GM12891 (cell line): ENCODE results near the gene CCDC13.

Source experiments
- DNase-seq: peaks from one replicate; pipeline ENCODE4 v3.0.0; 2011; ENCODE audit warnings: low spot score; ENCODE audit not compliant: insufficient read length
- FAIRE-seq: peaks from 2 replicates; lab custom pipeline; 2011; peaks lifted over from hg19 to GRCh38; lab: Jason Lieb, UNC
- PAX5 ChIP-seq: IDR thresholded peaks from 2 replicates; pipeline ENCODE4 v1.6.1; 2011; ENCODE audit warnings: low read length, moderate library complexity, mild to moderate bottlenecking; ENCODE audit not compliant: insufficient read depth, severe bottlenecking
- POLR2A ChIP-seq: IDR thresholded peaks from 2 replicates; pipeline ENCODE4 v1.6.1; 2011; ENCODE audit warnings: low read depth, low read length, control low read depth
- POLR2AphosphoS5 ChIP-seq: IDR thresholded peaks from 2 replicates; pipeline ENCODE4 v1.6.1; 2011; ENCODE audit warnings: low read depth, low read length, control low read depth
- POU2F2 ChIP-seq: IDR thresholded peaks from 2 replicates; pipeline ENCODE4 v1.6.1; 2011; ENCODE audit warnings: low read depth, mild to moderate bottlenecking, control low read depth, low read length, moderate library complexity
- SPI1 ChIP-seq: IDR thresholded peaks from 2 replicates; pipeline ENCODE4 v1.6.1; 2011; ENCODE audit warnings: low read depth, low read length, control low read depth
- TAF1 ChIP-seq: IDR thresholded peaks from 2 replicates; pipeline ENCODE4 v1.6.1; 2011; ENCODE audit warnings: low read depth, low read length, control low read depth

The CCDC13 gene

GRCh38 chr3:42736081-42736480 is 37.0 kb downstream of the CCDC13 start:
- no peak for DNase-seq
- no peak for TF ChIP-seq PAX5
- no peak for TF ChIP-seq POLR2A
- no peak for TF ChIP-seq TAF1
- TF ChIP-seq POU2F2 = no peak
- TF ChIP-seq SPI1 = no peak
- TF ChIP-seq POLR2AphosphoS5 = no peak
- FAIRE-seq = no peak

- TF ChIP-seq PAX5 (no peak), SPI1 (no peak), POLR2AphosphoS5 (no peak), TAF1 (no peak)
- no peak for DNase-seq
- FAIRE-seq = no peak
These were observed 37.4 kb downstream of the CCDC13 start for GRCh38 chr3:42735615-42736014.

GRCh38 chr3:42735019-42735418 is 38.0 kb downstream of the CCDC13 start:
- FAIRE-seq = no peak
- no peak for TF ChIP-seq POLR2A
- no peak for TF ChIP-seq TAF1
- no peak for TF ChIP-seq SPI1
- no peak for TF ChIP-seq POU2F2
- no peak for TF ChIP-seq POLR2AphosphoS5
- TF ChIP-seq PAX5 = no peak

GRCh38 chr3:42734263-42734860 is 38.7 kb downstream of the CCDC13 start:
- FAIRE-seq (no peak), DNase-seq (no peak)
- TF ChIP-seq TAF1 = no peak
- TF ChIP-seq POLR2AphosphoS5 = no peak
- TF ChIP-seq POLR2A = no peak
- no peak for TF ChIP-seq POU2F2
- no peak for TF ChIP-seq PAX5
- no peak for TF ChIP-seq SPI1

More at GRCh38 chr3:42735019-42735418, 38.0 kb downstream of the CCDC13 start:
- DNase-seq = no peak

- FAIRE-seq = no peak
These were observed 39.4 kb downstream of the CCDC13 start for GRCh38 chr3:42733501-42734262.

GRCh38 chr3:42732829-42733459 is 40.1 kb downstream of the CCDC13 start:
- FAIRE-seq (no peak), DNase-seq (no peak)
- TF ChIP-seq POLR2A (no peak), TAF1 (no peak), POLR2AphosphoS5 (no peak), SPI1 (no peak), POU2F2 (no peak), PAX5 (no peak)

More at GRCh38 chr3:42733501-42734262, 39.4 kb downstream of the CCDC13 start:
- no peak for DNase-seq
- no peak for TF ChIP-seq POU2F2
- no peak for TF ChIP-seq POLR2AphosphoS5
- no peak for TF ChIP-seq PAX5
- no peak for TF ChIP-seq POLR2A
- no peak for TF ChIP-seq TAF1
- no peak for TF ChIP-seq SPI1

- DNase-seq = no peak
- FAIRE-seq = no peak
- no peak for TF ChIP-seq TAF1
- TF ChIP-seq POLR2AphosphoS5 = no peak
- no peak for TF ChIP-seq POU2F2
- TF ChIP-seq POLR2A = no peak
- no peak for TF ChIP-seq SPI1
- TF ChIP-seq PAX5 = no peak
These were observed 40.7 kb downstream of the CCDC13 start for GRCh38 chr3:42732196-42732828.

- FAIRE-seq = no peak
- TF ChIP-seq SPI1 = no peak
- no peak for TF ChIP-seq POLR2A
- TF ChIP-seq PAX5 = no peak
- TF ChIP-seq TAF1 = no peak
- no peak for TF ChIP-seq POLR2AphosphoS5
- TF ChIP-seq POU2F2 = no peak
- no peak for DNase-seq
These were observed 41.4 kb downstream of the CCDC13 start for GRCh38 chr3:42731476-42732195.
